HepG2 (cell line): Measurements from ENCODE around the gene EMID1. TPM values are rescaled to one million over a fixed set of nuclear protein-coding genes. Genes with fewer than 3 reads are reported as not detected.

Source experiments
- AHDC1 ChIP-seq: sonication (generic); formaldehyde crosslinking; IDR thresholded peaks from 2 replicates; pipeline ENCODE4 v1.5.1; 2020; ENCODE audit warnings: mild to moderate bottlenecking, missing genetic modification reagents, borderline replicate concordance
- ATF7-NPFF ChIP-seq: sonication (generic); formaldehyde crosslinking; IDR thresholded peaks from 2 replicates; pipeline ENCODE4 v1.8.1; 2023; ENCODE audit warnings: mild to moderate bottlenecking, low read depth, missing genetic modification reagents, moderate library complexity
- ATRX ChIP-seq: sonication (generic); formaldehyde crosslinking; IDR thresholded peaks from 2 replicates; pipeline ENCODE4 v1.4.0; 2020; ENCODE audit warnings: missing genetic modification reagents, borderline replicate concordance
- CENPBD1 ChIP-seq: sonication (generic); formaldehyde crosslinking; IDR thresholded peaks from 2 replicates; pipeline ENCODE4 v1.8.0; 2022; ENCODE audit warnings: missing genetic modification reagents, low read depth, mild to moderate bottlenecking, borderline replicate concordance
- CHD2 ChIP-seq: IDR thresholded peaks from 2 replicates; pipeline ENCODE4 v1.6.1; 2011; ENCODE audit warnings: low read depth, low read length, improper control_type of control experiment
- ESRRA ChIP-seq: sonication (generic); formaldehyde crosslinking; IDR thresholded peaks from 2 replicates; pipeline ENCODE4 v1.5.1; 2020; ENCODE audit warnings: mild to moderate bottlenecking, low read depth, missing genetic modification reagents
- HDAC2 ChIP-seq: sonication (generic); formaldehyde crosslinking; IDR thresholded peaks from 2 replicates; pipeline ENCODE4 v1.4.0; 2020; ENCODE audit warnings: missing genetic modification reagents
- HIVEP1 ChIP-seq: sonication (generic); formaldehyde crosslinking; IDR thresholded peaks from 2 replicates; pipeline ENCODE4 v1.4.0; 2020; ENCODE audit warnings: mild to moderate bottlenecking, missing genetic modification reagents
- HNRNPH1 ChIP-seq: fragments of 200-400 bp; formaldehyde crosslinking; optimal IDR thresholded peaks from 2 replicates; pipeline ENCODE3; 2017; ENCODE audit warnings: mild to moderate bottlenecking, low read depth, low read length
- IKZF5 ChIP-seq: IDR thresholded peaks from 2 replicates; pipeline ENCODE4 v1.6.1; 2018; ENCODE audit warnings: missing genetic modification reagents, mild to moderate bottlenecking, missing compliant biosample characterization
- KLF12 ChIP-seq: sonication (generic); formaldehyde crosslinking; IDR thresholded peaks from 2 replicates; pipeline ENCODE4 v1.4.0; 2020; ENCODE audit warnings: missing genetic modification reagents, borderline replicate concordance
- MAZ ChIP-seq, 2 experiments: sonication (generic) in 1 of 2; formaldehyde crosslinking in 1 of 2; IDR thresholded peaks; 2 replicates each; pipeline versions ENCODE4 v1.5.0 to v1.6.1; 2012 to 2020; ENCODE audit warnings: low read depth in 2 of 2, mild to moderate bottlenecking in 2 of 2, borderline replicate concordance in 1 of 2, improper control_type of control experiment in 1 of 2, low read length in 1 of 2, missing genetic modification reagents in 1 of 2, moderate library complexity in 1 of 2
- MEIS1 ChIP-seq: sonication (generic); formaldehyde crosslinking; IDR thresholded peaks from 2 replicates; pipeline ENCODE4 v1.9.0; 2021; ENCODE audit warnings: mild to moderate bottlenecking, missing genetic modification reagents, moderate library complexity, borderline replicate concordance
- NR2F6 ChIP-seq, 2 experiments: IDR thresholded peaks; 2 replicates each; pipeline ENCODE4 v1.6.1; 2016; ENCODE audit warnings: antibody characterized with exemption in 1 of 2, mild to moderate bottlenecking in 1 of 2
- PCBP1 ChIP-seq: fragments of 200-400 bp; formaldehyde crosslinking; IDR thresholded peaks from 2 replicates; pipeline ENCODE4 v1.6.1; 2017; ENCODE audit warnings: mild to moderate bottlenecking, low read depth, low read length, borderline replicate concordance
- POGZ ChIP-seq: sonication (generic); formaldehyde crosslinking; IDR thresholded peaks from 2 replicates; pipeline ENCODE4 v1.4.0; 2020; ENCODE audit warnings: mild to moderate bottlenecking, missing genetic modification reagents
- ZBTB20 ChIP-seq: sonication (generic); formaldehyde crosslinking; IDR thresholded peaks from 2 replicates; pipeline ENCODE4 v1.8.1; 2023; ENCODE audit warnings: missing genetic modification reagents, low read depth, mild to moderate bottlenecking, borderline replicate concordance
- ZNF292 ChIP-seq: sonication (generic); formaldehyde crosslinking; IDR thresholded peaks from 2 replicates; pipeline ENCODE4 v1.8.1; 2022; ENCODE audit warnings: mild to moderate bottlenecking, low read depth, missing genetic modification reagents, borderline replicate concordance
- ZNF30 ChIP-seq: sonication (generic); formaldehyde crosslinking; IDR thresholded peaks from 2 replicates; pipeline ENCODE4 v1.5.0; 2020; ENCODE audit warnings: mild to moderate bottlenecking, missing genetic modification reagents
- ZNF333 ChIP-seq: sonication (generic); formaldehyde crosslinking; IDR thresholded peaks from 2 replicates; pipeline ENCODE4 v1.4.0; 2020; ENCODE audit warnings: mild to moderate bottlenecking, missing genetic modification reagents, borderline replicate concordance
- ZNF367 ChIP-seq: sonication (generic); formaldehyde crosslinking; IDR thresholded peaks from 2 replicates; pipeline ENCODE4 v1.4.0; 2020; ENCODE audit warnings: missing genetic modification reagents, borderline replicate concordance
- polyA plus RNA-seq, 8 experiments: library from polyadenylated mRNA; depleted of rRNA in 3 of 8; stranded (reverse) in 7 of 8; unstranded in 1 of 8; fragments of >200 nt; fragmentation: Illumina TruSeq in 4 of 8; extraction: Trizol in 4 of 8; gene quantifications; 2 replicates each; pipeline versions ENCODE4 v1.2.1 to v1.2.3, GENCODE V29; 2011 to 2016; ENCODE audit warnings: low read depth in 4 of 8, missing spikeins in 1 of 8, mixed read lengths in 1 of 8; ENCODE audit not compliant: insufficient read depth in 1 of 8
- total RNA-seq, 5 experiments: library from RNA; depleted of rRNA; stranded (reverse); fragments of >200 nt; fragmentation: Illumina TruSeq; extraction: Trizol; gene quantifications; 2 replicates each; pipeline ENCODE4 v1.2.3, GENCODE V29; 2016; ENCODE audit warnings: low read depth in 1 of 5

The EMID1 gene
- total and polyA plus RNA-seq, 2 of the 13 experiments (the other 11 are each of a cell fraction or from before 2014, with no cell fraction given), result 0.45 to 0.82 TPM

GRCh38 chr22:29231971-29232959 lies 26.6 kb downstream of the EMID1 start (continued):
- TF ChIP-seq IKZF5 (CRISPR knock-in tag) (peak; percentile 44; the same call in 1 of the 2 replicates), ZNF367 (no peak), HDAC2 (peak; percentile 70), POGZ (CRISPR knock-in tag) (peak; percentile 58; the same call in 1 of the 2 replicates), ATRX (CRISPR knock-in tag) (no peak), HIVEP1 (CRISPR knock-in tag) (no peak), HNRNPH1 (no peak), CENPBD1 (no peak), ZBTB20 (peak; percentile 47; the same call in 1 of the 2 replicates), ZNF333 (CRISPR knock-in tag) (no peak), AHDC1 (CRISPR knock-in tag) (peak; percentile 28; the same call in 1 of the 2 replicates), PCBP1 (no peak), ZNF292 (peak; percentile 73), ESRRA (CRISPR knock-in tag) (no peak), CHD2 (no peak), ZNF30 (CRISPR knock-in tag) (no peak), KLF12 (CRISPR knock-in tag) (no peak), ATF7-NPFF (CRISPR knock-in tag) (no peak), MAZ (IDR thresholded peaks at IDR 0.05; ENCODE audit: borderline replicate concordance, low read depth, low read length) (no peak), MAZ (CRISPR knock-in tag; IDR thresholded peaks at IDR 0.05; ENCODE audit: low read depth) (no peak), MEIS1 (CRISPR knock-in tag) (no peak), NR2F6 (IDR thresholded peaks at IDR 0.05) (no peak), NR2F6 (CRISPR knock-in tag; IDR thresholded peaks at IDR 0.05) (0 out of 2 replicates have a peak, but pooled peaks have one; percentile 44)
